Type B pancreatic cell (in vitro differentiated cells): Measurements from ENCODE around the gene CTNND2. TPM values are rescaled to one million over a fixed set of nuclear protein-coding genes. Genes with fewer than 3 reads are reported as not detected.
A peak's percentile ranks its signal among the peaks of the same experiment; 100 is the strongest.

Experiments used
- DNase-seq: peaks from one replicate; pipeline ENCODE4 v3.0.0; 2021; ENCODE audit warnings: mixed read lengths; ENCODE audit not compliant: unreplicated experiment; ENCODE audit errors: extremely low spot score
- H3K27ac Mint-ChIP-seq: 2 replicates; pipeline ENCODE4 v1.8.0; 2021; ENCODE audit warnings: mild to moderate bottlenecking, mixed read lengths
- H3K27me3 Mint-ChIP-seq: 2 replicates; pipeline ENCODE4 v1.8.0; 2021; ENCODE audit warnings: mixed read lengths
- H3K36me3 Mint-ChIP-seq: 2 replicates; pipeline ENCODE4 v1.8.0; 2021; ENCODE audit warnings: mixed read lengths
- H3K4me1 Mint-ChIP-seq: one replicate; pipeline ENCODE4 v1.8.0; 2021; ENCODE audit warnings: mixed read lengths; ENCODE audit not compliant: unreplicated experiment
- H3K4me3 Mint-ChIP-seq: 2 replicates; pipeline ENCODE4 v1.8.0; 2021; ENCODE audit warnings: mild to moderate bottlenecking, mixed read lengths
- H3K9me3 Mint-ChIP-seq: 2 replicates; pipeline ENCODE4 v1.8.0; 2021; ENCODE audit warnings: mixed read lengths
- total RNA-seq: library from RNA; stranded (reverse); gene quantifications from 2 replicates; pipeline ENCODE4 v1.2.1, GENCODE V29; 2021; ENCODE audit warnings: low replicate concordance
- TF ChIP-seq, protein P1 (sequence below): fragments of 200-600 bp; sonication (generic); conservative IDR thresholded peaks from 2 replicates; pipeline ENCODE4 v1.5.0; 2021; ENCODE audit warnings: antibody characterized with exemption, mild to moderate bottlenecking

Gene CTNND2
- total RNA-seq, 1 donor from 2014 or later, result 49.5 TPM

DNA sequence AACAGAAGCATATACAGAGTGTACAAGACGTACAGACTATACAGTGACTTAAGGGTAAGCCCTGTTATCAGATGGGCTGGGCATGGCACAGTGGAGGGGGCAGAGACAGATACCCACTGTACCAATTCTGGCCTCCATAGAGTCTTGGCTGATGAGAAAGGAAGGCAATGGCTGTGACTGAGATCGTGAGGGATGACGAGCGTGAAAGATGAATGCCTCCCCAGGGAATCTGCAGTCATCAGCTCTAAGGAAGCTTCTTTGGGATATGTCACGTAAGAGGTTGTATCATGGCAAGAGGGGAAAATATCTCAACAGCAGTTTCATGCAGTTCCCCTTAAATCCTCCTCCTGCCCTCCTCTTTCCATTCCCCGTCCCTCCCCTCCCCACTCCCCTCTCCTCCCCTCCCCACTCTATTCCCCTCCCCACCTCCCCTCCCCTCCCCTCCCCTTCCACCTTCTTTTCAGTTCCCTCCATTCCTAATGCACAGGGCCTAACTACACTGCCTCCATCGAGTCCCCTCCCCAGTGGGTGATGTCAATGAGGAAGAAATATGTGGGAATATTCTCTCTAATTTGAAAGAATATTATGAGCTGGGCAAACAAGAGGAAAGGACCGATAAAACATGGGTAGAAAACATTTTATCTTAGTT is 916.8 kb downstream of the CTNND2 start:
- Mint-ChIP-seq H3K27me3 (peaks cover 34% of the 10 kb centered on the region), H3K36me3 (peaks cover 4% of the 10 kb centered on the region), H3K9me3 (peaks cover 5% of the 10 kb centered on the region), H3K4me1 (peaks cover 35% of the 10 kb centered on the region), H3K4me3 (no peak overlapping the region), H3K27ac (peak overlapping the region; percentile 69)
- DNase-seq, result no peak
- TF ChIP-seq, protein P1, sequence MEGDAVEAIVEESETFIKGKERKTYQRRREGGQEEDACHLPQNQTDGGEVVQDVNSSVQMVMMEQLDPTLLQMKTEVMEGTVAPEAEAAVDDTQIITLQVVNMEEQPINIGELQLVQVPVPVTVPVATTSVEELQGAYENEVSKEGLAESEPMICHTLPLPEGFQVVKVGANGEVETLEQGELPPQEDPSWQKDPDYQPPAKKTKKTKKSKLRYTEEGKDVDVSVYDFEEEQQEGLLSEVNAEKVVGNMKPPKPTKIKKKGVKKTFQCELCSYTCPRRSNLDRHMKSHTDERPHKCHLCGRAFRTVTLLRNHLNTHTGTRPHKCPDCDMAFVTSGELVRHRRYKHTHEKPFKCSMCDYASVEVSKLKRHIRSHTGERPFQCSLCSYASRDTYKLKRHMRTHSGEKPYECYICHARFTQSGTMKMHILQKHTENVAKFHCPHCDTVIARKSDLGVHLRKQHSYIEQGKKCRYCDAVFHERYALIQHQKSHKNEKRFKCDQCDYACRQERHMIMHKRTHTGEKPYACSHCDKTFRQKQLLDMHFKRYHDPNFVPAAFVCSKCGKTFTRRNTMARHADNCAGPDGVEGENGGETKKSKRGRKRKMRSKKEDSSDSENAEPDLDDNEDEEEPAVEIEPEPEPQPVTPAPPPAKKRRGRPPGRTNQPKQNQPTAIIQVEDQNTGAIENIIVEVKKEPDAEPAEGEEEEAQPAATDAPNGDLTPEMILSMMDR, result no peak

DNA sequence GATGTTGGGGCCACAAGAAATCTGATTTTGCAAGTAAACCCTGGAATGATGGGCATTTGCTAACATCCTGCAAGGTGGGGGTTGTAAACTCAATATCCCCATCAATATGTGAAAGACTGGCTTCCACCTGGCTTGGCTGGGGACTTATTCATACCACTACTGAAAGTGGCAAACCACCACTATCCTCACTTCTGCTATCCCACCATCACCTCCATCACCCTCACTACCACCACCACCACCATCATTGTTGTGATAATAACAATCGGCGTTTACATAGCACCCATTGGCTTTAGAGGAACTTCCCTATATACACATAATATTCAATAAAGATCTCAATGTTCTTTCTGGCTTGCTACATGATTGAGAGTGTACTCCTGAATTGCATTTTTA is 918.5 kb downstream of the CTNND2 start:
- DNase-seq, result no peak
- H3K27me3 Mint-ChIP-seq, result peaks cover 31% of the 10 kb centered on the region
- no peak overlapping the region for H3K4me3 Mint-ChIP-seq
- H3K9me3 Mint-ChIP-seq, result peaks cover 5% of the 10 kb centered on the region
- H3K36me3 Mint-ChIP-seq, result peaks cover 4% of the 10 kb centered on the region
- TF ChIP-seq, protein P1, result no peak
- H3K4me1 Mint-ChIP-seq, result peaks cover 35% of the 10 kb centered on the region
- H3K27ac Mint-ChIP-seq, result no peak overlapping the region

DNA sequence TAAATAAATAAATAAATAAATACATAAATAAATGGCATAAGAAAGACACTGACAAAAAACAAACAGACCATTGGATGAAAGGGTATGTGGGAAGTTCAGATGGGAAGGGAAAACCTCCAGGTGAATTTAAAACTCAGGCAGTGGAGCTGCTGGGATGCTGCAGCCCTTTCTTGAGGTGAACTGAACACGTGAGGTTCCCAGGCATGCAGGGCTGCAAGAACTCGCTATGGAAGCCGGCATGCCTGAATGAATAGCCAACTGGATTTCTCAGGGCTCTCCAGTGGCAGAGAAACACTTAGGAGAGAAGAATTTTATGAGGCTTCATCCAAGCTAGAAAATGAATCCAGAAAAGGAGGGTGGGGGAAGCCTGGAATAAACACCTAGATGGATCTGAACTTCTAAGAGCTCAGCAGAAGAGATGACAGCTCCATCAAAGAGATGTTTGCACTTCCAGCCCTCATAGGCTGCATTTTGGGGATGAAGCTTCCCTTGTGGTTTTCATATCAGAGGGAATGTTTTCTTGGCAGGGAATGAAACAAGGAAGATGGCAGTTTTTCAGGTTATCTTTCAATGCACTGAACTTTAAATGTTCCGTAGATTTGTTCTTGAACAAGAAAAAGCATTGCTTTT is 919.0 kb downstream of the CTNND2 start:
- peaks cover 35% of the 10 kb centered on the region for H3K4me1 Mint-ChIP-seq
- H3K36me3 Mint-ChIP-seq, result peaks cover 4% of the 10 kb centered on the region
- peaks cover 5% of the 10 kb centered on the region for H3K9me3 Mint-ChIP-seq
- H3K4me3 Mint-ChIP-seq, result no peak overlapping the region
- H3K27ac Mint-ChIP-seq, result no peak overlapping the region
- TF ChIP-seq, protein P1, result no peak
- H3K27me3 Mint-ChIP-seq, result peaks cover 27% of the 10 kb centered on the region
- no peak for DNase-seq

DNA sequence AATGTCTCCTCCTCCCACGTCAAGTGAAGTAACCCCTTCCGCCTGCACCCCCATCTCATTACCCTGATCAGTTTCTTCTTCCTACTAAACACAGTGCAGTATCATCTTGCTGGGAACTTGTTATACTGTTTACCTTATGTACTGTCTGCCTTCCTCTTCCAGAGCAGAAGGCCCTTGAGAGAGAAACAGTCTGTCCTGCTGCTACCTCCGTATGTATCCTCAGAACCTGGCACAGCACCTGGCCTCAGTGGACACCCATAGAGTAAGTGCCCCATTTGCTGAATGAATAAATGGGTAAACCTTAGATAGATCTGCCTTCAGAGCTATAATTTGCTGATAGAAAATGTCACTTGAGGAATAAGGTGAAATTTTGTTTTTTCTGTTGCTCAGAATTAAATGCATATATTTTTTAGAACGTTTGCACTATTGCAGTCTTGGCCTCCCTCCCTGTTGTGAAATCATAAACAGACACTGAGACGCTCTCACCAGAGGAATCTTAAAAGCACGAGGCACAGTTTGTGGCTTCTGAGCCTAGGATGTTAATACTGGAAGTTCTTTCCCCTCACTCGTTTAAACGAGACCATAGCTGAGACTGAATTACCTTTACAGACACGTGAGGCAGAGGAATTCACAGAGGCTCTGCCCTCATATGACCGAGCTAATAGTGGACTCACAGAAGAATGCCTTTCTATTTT is 920.1 kb downstream of the CTNND2 start:
- no peak for DNase-seq
- Mint-ChIP-seq H3K27me3 (peaks cover 24% of the 10 kb centered on the region), H3K27ac (no peak overlapping the region), H3K4me1 (peaks cover 35% of the 10 kb centered on the region), H3K36me3 (peaks cover 4% of the 10 kb centered on the region), H3K4me3 (no peak overlapping the region), H3K9me3 (peaks cover 5% of the 10 kb centered on the region)
- TF ChIP-seq, protein P1, result no peak

DNA sequence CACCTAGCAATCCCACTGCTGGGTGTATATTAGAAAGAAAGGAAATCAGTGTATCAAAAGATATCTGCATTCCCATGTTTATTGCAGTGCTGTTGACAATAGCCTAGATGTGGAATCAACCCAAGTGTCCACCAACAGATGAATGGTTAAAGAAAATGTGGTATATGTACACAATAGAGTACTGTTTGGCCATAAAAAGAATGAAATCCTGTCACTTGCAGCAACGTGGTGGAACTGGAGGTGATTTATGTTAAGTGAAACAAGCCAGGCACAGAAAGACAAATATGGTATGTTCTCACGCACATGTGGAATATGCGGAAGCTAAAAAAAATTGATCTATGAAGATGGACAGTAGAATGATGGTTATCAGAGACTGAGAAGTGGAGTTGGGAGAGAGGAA is 921.6 kb downstream of the CTNND2 start:
- TF ChIP-seq, protein P1, result no peak
- H3K9me3 Mint-ChIP-seq, result peaks cover 5% of the 10 kb centered on the region
- H3K27me3 Mint-ChIP-seq, result peaks cover 14% of the 10 kb centered on the region
- peaks cover 25% of the 10 kb centered on the region for H3K4me1 Mint-ChIP-seq
- peak overlapping the region; percentile 7 for H3K4me3 Mint-ChIP-seq
- H3K27ac Mint-ChIP-seq, result peak overlapping the region; percentile 16
- peaks cover 4% of the 10 kb centered on the region for H3K36me3 Mint-ChIP-seq
- no peak for DNase-seq
